K562 (cell line): ENCODE results near the gene RABL6. TPM values are rescaled to one million over a fixed set of nuclear protein-coding genes. Genes with fewer than 3 reads are reported as not detected.
A peak's percentile ranks its signal among the peaks of the same experiment; 100 is the strongest.

Experiments used
- ATAC-seq: fragments of 200-7000 bp; cut with Tn5 transposase; 3 replicates; pipeline ENCODE4 v1.9.1; 2020; ENCODE audit warnings: moderate library complexity
- BruUV-seq: library from RNA; stranded (reverse); fragments of 400-500 nt; replicated peaks from 2 replicates; lab custom pipeline; 2021; lab: Mats Ljungman, UMichigan
- CTCF ChIA-PET: fragments of 300-600 bp; formaldehyde crosslinking; extraction: SDS; loops from one replicate; lab custom pipeline; 2021; ENCODE audit warnings: low intra/inter-chr PET ratio; lab: Yijun Ruan, JAX
- POLR2A ChIA-PET: fragments of 300-600, 350-650 bp; sonication (Branson Sonifier 250); formaldehyde crosslinking; extraction: SDS; loops from one replicate; lab custom pipeline; 2021; ENCODE audit warnings: antibody characterized with exemption, inconsistent platforms; lab: Yijun Ruan, JAX
- DNase-seq, 4 experiments: peaks; one replicate each; pipeline versions ENCODE4 v3.0.0 to v3.0.0-alpha.2; 2011 to 2018; ENCODE audit warnings: low spot score in 3 of 4, mixed read lengths in 3 of 4; ENCODE audit errors: extremely low read depth in 1 of 4
- FAIRE-seq: peaks from 2 replicates; lab custom pipeline; 2011; peaks lifted over from hg19 to GRCh38; lab: Jason Lieb, UNC
- H2AFZ ChIP-seq: 2 replicates; pipeline ENCODE4 v1.6.0; 2011; ENCODE audit warnings: low read depth, low read length, control low read depth, inconsistent platforms
- H3K27ac ChIP-seq: fragments of 200-600 bp; 3 replicates; pipeline ENCODE4 v1.8.0; 2011; ENCODE audit warnings: low read depth, mild to moderate bottlenecking, control low read depth, inconsistent platforms, low read length, moderate library complexity, mixed read lengths; ENCODE audit errors: extremely low read depth
- H3K27me3 ChIP-seq, 2 experiments: fragments of 300-600 bp in 1 of 2; 2 replicates in 1 of 2; 3 replicates in 1 of 2; pipeline versions ENCODE4 v1.6.0 to v1.8.0; 2011; ENCODE audit warnings: inconsistent platforms in 2 of 2, low read length in 2 of 2, mild to moderate bottlenecking in 1 of 2, mixed read lengths in 1 of 2, moderate library complexity in 1 of 2; ENCODE audit not compliant: control insufficient read depth in 2 of 2, insufficient read depth in 2 of 2
- H3K36me3 ChIP-seq: fragments of 300-600 bp; 3 replicates; pipeline ENCODE4 v1.8.0; 2011; ENCODE audit warnings: mild to moderate bottlenecking, low read length, inconsistent platforms; ENCODE audit not compliant: control insufficient read depth, insufficient read depth
- H3K4me1 ChIP-seq, 2 experiments: fragments of 200-600 bp in 1 of 2; replicated peaks in 1 of 2; 2 replicates in 1 of 2; 3 replicates in 1 of 2; pipeline versions ENCODE4 v1.5.1 to v1.8.0; 2011; ENCODE audit warnings: inconsistent platforms in 2 of 2, low read length in 2 of 2, mild to moderate bottlenecking in 1 of 2, mixed read lengths in 1 of 2, moderate library complexity in 1 of 2; ENCODE audit not compliant: control insufficient read depth in 2 of 2, insufficient read depth in 2 of 2
- H3K4me2 ChIP-seq: 2 replicates; pipeline ENCODE4 v1.6.1; 2011; ENCODE audit warnings: low read length, control low read depth, inconsistent platforms, mixed read lengths; ENCODE audit not compliant: insufficient read depth
- H3K4me3 ChIP-seq: fragments of 200-600 bp; sonication (generic), shearing (Covaris generic); 2 replicates; pipeline ENCODE4 v1.5.1; 2016; ENCODE audit warnings: control low read depth, inconsistent platforms
- H3K79me2 ChIP-seq: fragments of 200-600 bp; 3 replicates; pipeline ENCODE4 v1.8.0; 2011; ENCODE audit warnings: low read length, inconsistent platforms; ENCODE audit not compliant: control insufficient read depth, insufficient read depth
- H3K9ac ChIP-seq, 2 experiments: 2 replicates each; pipeline versions ENCODE4 v1.6.0 to v1.6.1; 2011; ENCODE audit warnings: low read depth in 2 of 2, low read length in 2 of 2, control low read depth in 1 of 2, inconsistent platforms in 1 of 2, mild to moderate bottlenecking in 1 of 2, mixed read lengths in 1 of 2; ENCODE audit not compliant: insufficient read depth in 1 of 2
- H3K9me1 ChIP-seq: one replicate; pipeline ENCODE4 v1.6.0; 2011; ENCODE audit warnings: inconsistent platforms, mild to moderate bottlenecking, low read length, moderate library complexity; ENCODE audit not compliant: control insufficient read depth, insufficient read depth
- H3K9me3 ChIP-seq: replicated peaks from 2 replicates; pipeline ENCODE4 v1.5.1; 2011; ENCODE audit warnings: low read depth, low read length, inconsistent platforms; ENCODE audit not compliant: control insufficient read depth, insufficient read depth
- H4K20me1 ChIP-seq: replicated peaks from 2 replicates; pipeline ENCODE4 v1.6.1; 2011; ENCODE audit warnings: low read length, inconsistent platforms, mixed read lengths; ENCODE audit not compliant: control insufficient read depth, insufficient read depth
- ARID1B ChIP-seq: fragments of 450-650 bp; IDR thresholded peaks from 2 replicates; pipeline ENCODE4 v1.6.1; 2016; ENCODE audit warnings: antibody characterized with exemption, mild to moderate bottlenecking, inconsistent platforms
- CBFA2T2 ChIP-seq: fragments of 450-650 bp; conservative IDR thresholded peaks from 2 replicates; pipeline ENCODE4 v1.6.1; 2017; ENCODE audit warnings: mild to moderate bottlenecking
- HDAC2 ChIP-seq: fragments of 450-650 bp; IDR thresholded peaks from 2 replicates; pipeline ENCODE4 v1.6.1; 2016; ENCODE audit warnings: mild to moderate bottlenecking
- MAFG ChIP-seq: fragments of 450-650 bp; conservative IDR thresholded peaks from 2 replicates; pipeline ENCODE4 v1.6.1; 2016; ENCODE audit warnings: missing genetic modification characterization, missing compliant biosample characterization
- MAFK ChIP-seq: IDR thresholded peaks from 2 replicates; pipeline ENCODE4 v1.6.1; 2011; ENCODE audit warnings: low read length, improper control_type of control experiment
- MEF2A ChIP-seq: IDR thresholded peaks from 2 replicates; pipeline ENCODE4 v1.6.1; 2011; ENCODE audit warnings: low read depth, mild to moderate bottlenecking, low read length, moderate library complexity; ENCODE audit not compliant: control insufficient read depth
- MYC ChIP-seq, 2 experiments: fragments of 250-450 bp in 1 of 2; sonication (Bioruptor Pico) in 1 of 2; IDR thresholded peaks; 2 replicates each; pipeline versions ENCODE4 v1.5.1 to v1.6.1; 2012 to 2021; ENCODE audit warnings: low read depth in 2 of 2, borderline replicate concordance in 1 of 2, improper control_type of control experiment in 1 of 2, low read length in 1 of 2, mild to moderate bottlenecking in 1 of 2, moderate library complexity in 1 of 2
- NFIX ChIP-seq: fragments of 250-450 bp; sonication (Bioruptor Pico); IDR thresholded peaks from 2 replicates; pipeline ENCODE4 v1.4.0; 2020; ENCODE audit warnings: low read depth, mild to moderate bottlenecking, moderate library complexity
- RBM34 ChIP-seq: fragments of 200-400 bp; formaldehyde crosslinking; IDR thresholded peaks from 2 replicates; pipeline ENCODE4 v1.6.1; 2018; ENCODE audit warnings: low read length, borderline replicate concordance; ENCODE audit not compliant: insufficient read depth
- STAT5B ChIP-seq: fragments of 250-450 bp; sonication (Bioruptor Pico); IDR thresholded peaks from 2 replicates; pipeline ENCODE4 v1.8.0; 2021; ENCODE audit warnings: mild to moderate bottlenecking, inconsistent platforms
- TOE1 ChIP-seq, 2 experiments: fragments of 450-650 bp in 1 of 2; sonication (generic) in 1 of 2; formaldehyde crosslinking in 1 of 2; IDR thresholded peaks; 2 replicates each; pipeline versions ENCODE4 v1.7.1 to v1.8.0; 2016 to 2022; ENCODE audit warnings: borderline replicate concordance in 2 of 2, mild to moderate bottlenecking in 2 of 2, antibody characterized with exemption in 1 of 2, inconsistent platforms in 1 of 2, low read depth in 1 of 2, missing genetic modification reagents in 1 of 2, moderate library complexity in 1 of 2
- ZNF239 ChIP-seq: fragments of 250-450 bp; sonication (Bioruptor Pico); IDR thresholded peaks from 2 replicates; pipeline ENCODE4 v1.4.0; 2020; ENCODE audit warnings: mild to moderate bottlenecking
- ZNF707 ChIP-seq: fragments of 250-450 bp; sonication (Bioruptor Pico); conservative IDR thresholded peaks from 2 replicates; pipeline ENCODE4 v1.8.0; 2022; ENCODE audit warnings: inconsistent platforms, mild to moderate bottlenecking, moderate library complexity
- WGBS: fragments of 100-300 bp; shearing (Covaris generic); methylation state at CpG from one replicate; pipeline ENCODE4 v1.1.6; 2016; ENCODE audit warnings: low coverage, mixed read lengths; ENCODE audit not compliant: insufficient coverage; ENCODE audit errors: missing lambda C conversion rate; 5-methylcytosine and 5-hydroxymethylcytosine counted together
- in situ Hi-C: fragments of 300-500 bp; cut with MboI; formaldehyde crosslinking; loops from 4 replicates; pipeline ENCODE4 v1.15.0; 2018; ENCODE audit warnings: inconsistent platforms, mixed read lengths
- intact Hi-C: fragments of 100-400 bp; cut with micrococcal nuclease; formaldehyde crosslinking; loops from 2 replicates; pipeline ENCODE4 v1.14.2; 2022
- polyA plus RNA-seq, 8 experiments: library from polyadenylated mRNA; depleted of rRNA in 4 of 8; stranded (reverse) in 5 of 8; unstranded in 3 of 8; fragments of >200 nt; fragmentation: Nextera tagmentation in 2 of 8; fragmentation: Illumina TruSeq in 1 of 8; extraction: Ambion mirVana in 2 of 8; extraction: Trizol in 1 of 8; gene quantifications; 2 replicates each; pipeline versions ENCODE4 v1.2.1 to v1.2.3, GENCODE V29; 2011 to 2014; ENCODE audit warnings: inconsistent platforms in 1 of 8, missing spikeins in 1 of 8
- total RNA-seq, 7 experiments: library from RNA; depleted of rRNA in 6 of 7; stranded (reverse); fragments of >200 nt in 6 of 7; fragmentation: Illumina TruSeq in 2 of 7; extraction: Trizol in 2 of 7; gene quantifications; 2 replicates each; pipeline versions ENCODE4 v1.2.1 to v1.2.3, GENCODE V29; 2011 to 2021; ENCODE audit warnings: low replicate concordance in 1 of 7
- TF ChIP-seq, protein P1 (sequence below), 2 experiments: fragments of 450-650 bp in 1 of 2; sonication (generic) in 1 of 2; formaldehyde crosslinking in 1 of 2; IDR thresholded peaks in 1 of 2; conservative IDR thresholded peaks in 1 of 2; 2 replicates each; pipeline versions ENCODE4 v1.6.1 to v1.8.1; 2016 to 2023; ENCODE audit warnings: mild to moderate bottlenecking in 2 of 2, moderate library complexity in 2 of 2, inconsistent platforms in 1 of 2, missing genetic modification reagents in 1 of 2
- TF ChIP-seq, protein P2 (sequence below): sonication (generic); IDR thresholded peaks from 2 replicates; pipeline ENCODE4 v1.6.1; 2016
- TF ChIP-seq, protein P3 (sequence below): fragments of 200-800 bp; sonication (Bioruptor generic); IDR thresholded peaks from 2 replicates; pipeline ENCODE4 v1.6.1; 2017; ENCODE audit warnings: missing genetic modification characterization, missing compliant biosample characterization

The RABL6 gene
- total and polyA plus RNA-seq, 9 of the 15 experiments (the other 6 are each of a cell fraction or from before 2014, with no cell fraction given): 5.6 to 181 (median 84.5) TPM

DNA sequence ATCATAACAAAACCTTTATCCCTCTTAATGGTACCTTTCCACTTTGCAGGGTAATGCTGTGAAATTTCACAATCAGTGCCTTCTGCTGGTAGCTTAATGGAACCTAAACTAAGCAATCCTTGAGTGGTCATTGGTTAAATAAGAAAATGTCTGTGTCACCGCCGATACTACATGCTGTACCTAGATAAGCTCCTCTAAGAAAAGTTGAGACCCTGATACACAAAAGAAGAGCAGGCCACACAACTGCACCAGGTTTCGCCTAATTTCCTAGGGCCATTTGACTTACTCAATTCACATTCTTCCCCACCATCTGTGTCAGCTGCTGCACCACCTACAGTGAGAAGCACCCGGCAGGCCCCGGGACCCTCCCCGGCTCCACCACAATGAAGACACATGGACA is 67.4 kb downstream of the RABL6 start:
- Histone ChIP-seq H3K4me2 (peak overlapping the region; percentile 47; the same call in 1 of the 2 replicates), H4K20me1 (no peaks in the 10 kb centered on the region), H3K27ac (no peak overlapping the region), H3K9me3 (no peaks in the 10 kb centered on the region), H2AFZ (peak overlapping the region; percentile 41), H3K36me3 (no peaks in the 10 kb centered on the region), H3K9me1 (no peaks in the 10 kb centered on the region), H3K9ac (no peak overlapping the region), H3K4me1 (peaks cover 5 to 9% of the 10 kb centered on the region in 2 experiments; a peak in 4 of 5 replicates), H3K4me3 (no peak overlapping the region), H3K79me2 (no peaks in the 10 kb centered on the region), H3K27me3 (no peaks in the 10 kb centered on the region)
- ChIA-PET CTCF (no interaction called here), POLR2A (interaction anchor here (0.6 to 1.6 kb wide), 9 partner anchors 9 to 724 kb away, joined by 3 to 11 read pairs (median 4); partner anchors contain the start of genes EDF1 and TRAF2)
- intact Hi-C loops: no loop called here
- BruUV-seq: no TSS peak
- in situ Hi-C loops: no loop called here
- FAIRE-seq (peak; percentile 79), DNase-seq (peak; percentile 40 to 78 (median 60)), ATAC-seq (peak; percentile 91)
- 9% methylated on average over 6 of the region's 6 CpGs for WGBS
- TF ChIP-seq NFIX (CRISPR knock-in tag) (no peak), MAFK (peak; percentile 47), MEF2A (no peak), TOE1 (IDR thresholded peaks at IDR 0.05; ENCODE audit: borderline replicate concordance) (no peak), TOE1 (CRISPR knock-in tag; IDR thresholded peaks at IDR 0.05; ENCODE audit: borderline replicate concordance, low read depth) (no peak), STAT5B (CRISPR knock-in tag) (no peak), CBFA2T2 (peak; percentile 85), ARID1B (peak; percentile 88), MAFG (tag) (peak; percentile 51; the same call in 1 of the 2 replicates), MYC (IDR thresholded peaks at IDR 0.05; ENCODE audit: low read depth, low read length) (peak; percentile 11; the same call in 1 of the 2 replicates), MYC (CRISPR knock-in tag; IDR thresholded peaks at IDR 0.05; ENCODE audit: borderline replicate concordance, low read depth) (no peak), ZNF707 (no peak), RBM34 (no peak), HDAC2 (peak; percentile 55; the same call in 1 of the 2 replicates), ZNF239 (CRISPR knock-in tag) (no peak)
- TF ChIP-seq, protein P1, sequence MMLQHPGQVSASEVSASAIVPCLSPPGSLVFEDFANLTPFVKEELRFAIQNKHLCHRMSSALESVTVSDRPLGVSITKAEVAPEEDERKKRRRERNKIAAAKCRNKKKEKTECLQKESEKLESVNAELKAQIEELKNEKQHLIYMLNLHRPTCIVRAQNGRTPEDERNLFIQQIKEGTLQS (IDR thresholded peaks at IDR 0.05): peak; percentile 34; the same call in 1 of the 2 replicates
- TF ChIP-seq, protein P1 (CRISPR knock-in tag; conservative IDR thresholded peaks at IDR 0.05): no peak
- TF ChIP-seq, protein P2, sequence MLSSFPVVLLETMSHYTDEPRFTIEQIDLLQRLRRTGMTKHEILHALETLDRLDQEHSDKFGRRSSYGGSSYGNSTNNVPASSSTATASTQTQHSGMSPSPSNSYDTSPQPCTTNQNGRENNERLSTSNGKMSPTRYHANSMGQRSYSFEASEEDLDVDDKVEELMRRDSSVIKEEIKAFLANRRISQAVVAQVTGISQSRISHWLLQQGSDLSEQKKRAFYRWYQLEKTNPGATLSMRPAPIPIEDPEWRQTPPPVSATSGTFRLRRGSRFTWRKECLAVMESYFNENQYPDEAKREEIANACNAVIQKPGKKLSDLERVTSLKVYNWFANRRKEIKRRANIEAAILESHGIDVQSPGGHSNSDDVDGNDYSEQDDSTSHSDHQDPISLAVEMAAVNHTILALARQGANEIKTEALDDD: peak; percentile 68; the same call in 1 of the 2 replicates
- TF ChIP-seq, protein P3, sequence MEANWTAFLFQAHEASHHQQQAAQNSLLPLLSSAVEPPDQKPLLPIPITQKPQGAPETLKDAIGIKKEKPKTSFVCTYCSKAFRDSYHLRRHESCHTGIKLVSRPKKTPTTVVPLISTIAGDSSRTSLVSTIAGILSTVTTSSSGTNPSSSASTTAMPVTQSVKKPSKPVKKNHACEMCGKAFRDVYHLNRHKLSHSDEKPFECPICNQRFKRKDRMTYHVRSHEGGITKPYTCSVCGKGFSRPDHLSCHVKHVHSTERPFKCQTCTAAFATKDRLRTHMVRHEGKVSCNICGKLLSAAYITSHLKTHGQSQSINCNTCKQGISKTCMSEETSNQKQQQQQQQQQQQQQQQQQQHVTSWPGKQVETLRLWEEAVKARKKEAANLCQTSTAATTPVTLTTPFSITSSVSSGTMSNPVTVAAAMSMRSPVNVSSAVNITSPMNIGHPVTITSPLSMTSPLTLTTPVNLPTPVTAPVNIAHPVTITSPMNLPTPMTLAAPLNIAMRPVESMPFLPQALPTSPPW (CRISPR knock-in tag): no peak
